OCI-LY7 (cell line): ENCODE results near the gene FHIT.

Source experiments
- CTCF ChIP-seq: fragments of 200-600 bp; sonication (generic); conservative IDR thresholded peaks from 2 replicates; pipeline ENCODE4 v1.5.1; 2014; ENCODE audit warnings: mild to moderate bottlenecking, antibody characterized with exemption, low read length, moderate library complexity, mixed read lengths
- EZH2phosphoT487 ChIP-seq: fragments of 200-600 bp; sonication (generic); IDR thresholded peaks from 2 replicates; pipeline ENCODE4 v1.6.1; 2018; ENCODE audit warnings: low read depth, borderline replicate concordance, mild to moderate bottlenecking, mixed run types, antibody characterized with exemption, low read length, moderate library complexity, mixed read lengths

GRCh38 chr3:60729056-60729455 is 522.2 kb downstream of the FHIT start:
- TF ChIP-seq CTCF = no peak
- TF ChIP-seq EZH2phosphoT487 = no peak
